ENCODE measurements around the gene ZNF646. TPM values are rescaled to one million over a fixed set of nuclear protein-coding genes. Genes with fewer than 3 reads are reported as not detected.
A peak's percentile ranks its signal among the peaks of the same experiment; 100 is the strongest.

ZNF646 gene
- total and polyA plus RNA-seq, 7 experiments from 2014 or later: 3.9 to 49.1 (median 23.9) TPM

DNA sequence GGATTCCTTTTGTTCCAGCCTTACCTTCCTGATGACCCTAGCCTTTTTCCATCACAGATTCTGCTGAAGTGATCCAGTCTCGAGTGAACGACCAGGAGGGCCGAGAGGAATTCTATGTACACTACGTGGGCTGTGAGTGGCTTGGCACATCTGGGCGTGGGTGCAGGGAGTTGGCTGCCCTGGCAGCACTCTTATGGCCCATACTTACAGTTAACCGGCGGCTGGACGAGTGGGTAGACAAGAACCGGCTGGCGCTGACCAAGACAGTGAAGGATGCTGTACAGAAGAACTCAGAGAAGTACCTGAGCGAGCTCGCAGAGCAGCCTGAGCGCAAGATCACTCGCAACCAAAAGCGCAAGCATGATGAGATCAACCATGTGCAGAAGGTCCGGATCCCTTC, 45.9 kb downstream of the ZNF646 start:
- Histone ChIP-seq H3K27ac (ENCODE audit: low read depth, low read length) (no peak overlapping the region), H3K27me3 (ENCODE audit: control insufficient read depth in 2 of 2, insufficient read depth in 2 of 2, low read length in 2 of 2) (no peaks in the 10 kb centered on the region), H3K4me1 (ENCODE audit: control insufficient read depth in 2 of 2, insufficient read depth in 2 of 2, low read length in 2 of 2) (peaks cover 7 to 15% of the 10 kb centered on the region in 2 donors), H3K4me3 (ENCODE audit: low read length) (no peak overlapping the region), H3K36me3 (ENCODE audit: control insufficient read depth in 2 of 3, insufficient read depth in 3 of 3, low read length in 3 of 3) (peaks cover 5 to 55% (median 9%) of the 10 kb centered on the region in 3 experiments), H3K9me3 (ENCODE audit: control insufficient read depth in 2 of 3, low read length in 3 of 3) (no peaks in the 10 kb centered on the region)
- intact Hi-C loops (cut with micrococcal nuclease): no loop called here
- ChIA-PET CTCF (interaction anchor here (1.0 kb wide), 1 partner anchor 57 kb away, joined by 4 read pairs; no protein-coding TSS in a partner anchor), POLR2A (interaction anchor here (0.6 to 6.0 kb wide), 3 partner anchors 13 to 23 kb away, joined by 4 to 87 read pairs (median 5); no protein-coding TSS in a partner anchor)
- H3K36me3 Mint-ChIP-seq: peaks cover 0 to 20% (median 13%) of the 10 kb centered on the region in 5 donors
- peaks cover 0 to 4% (median 0%) of the 10 kb centered on the region in 11 donors for H3K9me3 Mint-ChIP-seq
- ATAC-seq (no peak), DNase-seq (no peak)
- H3K27me3 Mint-ChIP-seq: no peaks in the 10 kb centered on the region
- no peak overlapping the region for H3K4me3 Mint-ChIP-seq
- H3K4me1 Mint-ChIP-seq: peaks cover 12 to 32% (median 18%) of the 10 kb centered on the region in 7 donors
- H3K27ac Mint-ChIP-seq: peak overlapping the region in 1 of 9 donors; percentile 65

DNA sequence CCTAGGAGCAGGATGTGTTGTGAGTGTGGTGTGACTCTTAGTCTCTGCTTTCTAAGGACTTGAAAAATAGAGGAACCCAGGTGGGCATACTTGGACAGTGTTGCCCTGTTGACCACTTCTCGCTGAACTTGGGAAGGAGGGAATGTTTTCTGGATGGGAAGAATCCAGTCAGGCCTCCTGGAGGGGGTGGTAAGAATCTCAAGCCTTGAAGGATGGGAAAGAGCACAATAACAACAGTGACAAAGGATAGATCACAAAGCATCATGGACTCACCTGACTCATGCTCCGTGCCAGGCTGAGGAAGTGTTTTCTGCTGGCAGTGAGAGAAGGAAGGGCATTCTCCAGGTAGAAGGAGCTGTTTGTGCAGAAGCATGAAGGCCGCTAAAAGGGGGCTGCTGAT, 51.6 kb downstream of the ZNF646 start:
- CTCF ChIA-PET: no interaction called here
- POLR2A ChIA-PET: no interaction called here
- H3K27me3 Mint-ChIP-seq: no peaks in the 10 kb centered on the region

DNA sequence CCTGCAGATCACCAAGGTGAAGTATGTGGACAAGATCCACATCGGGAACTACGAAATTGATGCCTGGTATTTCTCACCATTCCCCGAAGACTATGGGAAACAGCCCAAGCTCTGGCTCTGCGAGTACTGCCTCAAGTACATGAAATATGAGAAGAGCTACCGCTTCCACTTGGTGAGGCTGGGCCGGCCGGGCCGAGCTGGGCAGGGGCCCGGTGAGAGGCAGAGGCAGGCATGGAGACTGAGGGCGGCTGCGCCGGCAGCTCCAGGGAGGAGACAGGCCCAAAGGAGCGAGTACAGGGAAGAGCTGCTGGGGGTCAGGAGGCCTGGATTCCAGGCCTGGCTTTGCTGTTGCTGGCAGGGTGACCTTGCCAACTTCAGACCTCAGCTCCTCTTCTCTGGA, 53.0 kb downstream of the ZNF646 start:
- H3K36me3 Mint-ChIP-seq: peaks cover 0 to 21% (median 6%) of the 10 kb centered on the region in 5 donors
- H3K4me3 Mint-ChIP-seq: no peak overlapping the region
- DNase-seq (no peak), ATAC-seq (no peak)
- no peaks in the 10 kb centered on the region for H3K27me3 Mint-ChIP-seq
- peak overlapping the region in 1 of 9 donors; percentile 32 for H3K27ac Mint-ChIP-seq
- H3K4me1 ChIP-seq (ENCODE audit: control insufficient read depth in 2 of 2, insufficient read depth in 2 of 2, low read length in 2 of 2): no peaks in the 10 kb centered on the region
- CTCF ChIA-PET: no interaction called here
- H3K27me3 ChIP-seq (ENCODE audit: control insufficient read depth in 2 of 2, insufficient read depth in 2 of 2, low read length in 2 of 2): no peaks in the 10 kb centered on the region
- no peaks in the 10 kb centered on the region for H3K9me3 Mint-ChIP-seq
- H3K4me1 Mint-ChIP-seq: peaks cover 3 to 22% (median 11%) of the 10 kb centered on the region in 7 donors
- intact Hi-C loops (cut with micrococcal nuclease): no loop called here
- no peak overlapping the region for H3K27ac ChIP-seq (ENCODE audit: low read depth, low read length)
- H3K36me3 ChIP-seq (ENCODE audit: control insufficient read depth in 2 of 3, insufficient read depth in 3 of 3, low read length in 3 of 3): peaks cover 5 to 81% (median 16%) of the 10 kb centered on the region in 3 experiments
- H3K9me3 ChIP-seq (ENCODE audit: control insufficient read depth in 2 of 3, low read length in 3 of 3): no peaks in the 10 kb centered on the region
- POLR2A ChIA-PET: interaction anchor here (1.3 to 1.9 kb wide), 2 partner anchors 10 to 15 kb away, joined by 4 to 8 read pairs; partner anchors contain the start of gene KAT8
- H3K4me3 ChIP-seq (ENCODE audit: low read length): no peak overlapping the region

More for the DNA sequence above, 51.6 kb downstream of the ZNF646 start:
- peak overlapping the region in 4 of 9 donors; percentile 34 to 70 (median 58) for H3K27ac Mint-ChIP-seq
- no peaks in the 10 kb centered on the region for H3K9me3 Mint-ChIP-seq
- intact Hi-C loops (cut with micrococcal nuclease): no loop called here
- peaks cover 0 to 27% (median 10%) of the 10 kb centered on the region in 5 donors for H3K36me3 Mint-ChIP-seq
- no peaks in the 10 kb centered on the region for H3K27me3 ChIP-seq (ENCODE audit: control insufficient read depth in 2 of 2, insufficient read depth in 2 of 2, low read length in 2 of 2)
- no peak for ATAC-seq
- peaks cover 3 to 22% (median 13%) of the 10 kb centered on the region in 7 donors for H3K4me1 Mint-ChIP-seq
- H3K4me3 Mint-ChIP-seq: no peak overlapping the region
- no peak overlapping the region for H3K4me3 ChIP-seq (ENCODE audit: low read length)
- H3K4me1 ChIP-seq (ENCODE audit: control insufficient read depth in 2 of 2, insufficient read depth in 2 of 2, low read length in 2 of 2): no peaks in the 10 kb centered on the region
- no peak overlapping the region for H3K27ac ChIP-seq (ENCODE audit: low read depth, low read length)
- peaks cover 9 to 81% (median 18%) of the 10 kb centered on the region in 3 experiments for H3K36me3 ChIP-seq (ENCODE audit: control insufficient read depth in 2 of 3, insufficient read depth in 3 of 3, low read length in 3 of 3)
- no peaks in the 10 kb centered on the region for H3K9me3 ChIP-seq (ENCODE audit: control insufficient read depth in 2 of 3, low read length in 3 of 3)
- no peak for DNase-seq

DNA sequence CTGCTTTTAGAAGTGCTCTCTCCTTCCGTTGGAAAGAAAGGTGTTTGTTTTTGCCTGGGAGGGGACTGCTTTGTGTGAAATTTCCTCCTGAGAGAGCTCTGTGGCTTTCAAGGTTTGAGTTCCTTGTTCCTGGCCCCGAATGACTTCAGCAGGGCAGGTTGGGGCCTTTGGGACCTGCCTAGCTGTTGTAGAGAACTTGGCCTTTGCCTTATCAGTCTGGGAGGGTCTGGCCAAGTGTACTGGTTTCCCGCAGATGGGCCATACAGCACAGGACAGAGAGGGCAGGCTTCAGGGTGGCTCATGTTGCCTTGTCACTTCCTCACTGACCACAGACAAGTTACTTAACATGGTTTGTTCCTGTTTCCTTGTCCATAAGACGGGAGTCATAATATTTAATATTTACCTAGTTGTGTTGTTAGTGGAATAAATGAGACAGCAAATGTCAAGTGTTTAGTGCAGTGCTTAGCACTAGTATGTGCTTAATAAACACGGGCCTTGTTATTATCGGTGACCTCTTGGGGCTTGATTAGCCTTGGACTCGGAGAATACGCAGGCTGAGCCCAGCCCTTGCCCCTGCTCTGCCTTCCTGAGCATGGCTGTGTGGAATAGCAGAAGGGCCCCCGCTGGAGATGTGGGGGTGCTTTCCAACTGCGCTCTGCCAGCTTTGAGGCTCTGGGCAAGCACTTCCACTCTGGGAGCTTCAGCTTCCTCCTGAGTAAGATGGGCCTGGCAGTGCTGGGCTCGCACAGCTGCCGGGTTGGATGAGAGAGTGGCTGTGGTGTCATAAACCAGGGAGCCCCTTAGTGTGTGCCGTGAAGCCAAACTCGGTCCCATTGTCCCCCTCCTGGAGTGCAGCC, 54.7 kb downstream of the ZNF646 start:
- no peaks in the 10 kb centered on the region for H3K27me3 ChIP-seq (ENCODE audit: control insufficient read depth in 2 of 2, insufficient read depth in 2 of 2, low read length in 2 of 2)
- H3K27ac ChIP-seq (ENCODE audit: low read depth, low read length): peak overlapping the region; percentile 58
- Mint-ChIP-seq H3K4me1 (peaks cover 3 to 22% (median 11%) of the 10 kb centered on the region in 7 donors), H3K36me3 (peaks cover 0 to 18% (median 4%) of the 10 kb centered on the region in 5 donors), H3K27me3 (no peaks in the 10 kb centered on the region), H3K4me3 (peak overlapping the region in 3 of 10 donors; percentile 14 to 27 (median 18)), H3K9me3 (no peaks in the 10 kb centered on the region), H3K27ac (peak overlapping the region in 6 of 9 donors; percentile 12 to 85 (median 60))
- DNase-seq (no peak), ATAC-seq (peak; percentile 91)
- H3K9me3 ChIP-seq (ENCODE audit: control insufficient read depth in 2 of 3, low read length in 3 of 3): no peaks in the 10 kb centered on the region
- ChIA-PET POLR2A (interaction anchor here (0.7 to 2.2 kb wide), 4 partner anchors 12 to 772 kb away, joined by 3 to 8 read pairs (median 5); partner anchors contain the start of genes FUS and KAT8), CTCF (interaction anchor here (1.4 kb wide), 1 partner anchor 15 kb away, joined by 3 read pairs; no protein-coding TSS in a partner anchor)
- H3K4me3 ChIP-seq (ENCODE audit: low read length): no peak overlapping the region
- H3K4me1 ChIP-seq (ENCODE audit: control insufficient read depth in 2 of 2, insufficient read depth in 2 of 2, low read length in 2 of 2): no peaks in the 10 kb centered on the region
- intact Hi-C loops (cut with micrococcal nuclease): no loop called here
- H3K36me3 ChIP-seq (ENCODE audit: control insufficient read depth in 2 of 3, insufficient read depth in 3 of 3, low read length in 3 of 3): peaks cover 5 to 88% (median 13%) of the 10 kb centered on the region in 3 experiments

DNA sequence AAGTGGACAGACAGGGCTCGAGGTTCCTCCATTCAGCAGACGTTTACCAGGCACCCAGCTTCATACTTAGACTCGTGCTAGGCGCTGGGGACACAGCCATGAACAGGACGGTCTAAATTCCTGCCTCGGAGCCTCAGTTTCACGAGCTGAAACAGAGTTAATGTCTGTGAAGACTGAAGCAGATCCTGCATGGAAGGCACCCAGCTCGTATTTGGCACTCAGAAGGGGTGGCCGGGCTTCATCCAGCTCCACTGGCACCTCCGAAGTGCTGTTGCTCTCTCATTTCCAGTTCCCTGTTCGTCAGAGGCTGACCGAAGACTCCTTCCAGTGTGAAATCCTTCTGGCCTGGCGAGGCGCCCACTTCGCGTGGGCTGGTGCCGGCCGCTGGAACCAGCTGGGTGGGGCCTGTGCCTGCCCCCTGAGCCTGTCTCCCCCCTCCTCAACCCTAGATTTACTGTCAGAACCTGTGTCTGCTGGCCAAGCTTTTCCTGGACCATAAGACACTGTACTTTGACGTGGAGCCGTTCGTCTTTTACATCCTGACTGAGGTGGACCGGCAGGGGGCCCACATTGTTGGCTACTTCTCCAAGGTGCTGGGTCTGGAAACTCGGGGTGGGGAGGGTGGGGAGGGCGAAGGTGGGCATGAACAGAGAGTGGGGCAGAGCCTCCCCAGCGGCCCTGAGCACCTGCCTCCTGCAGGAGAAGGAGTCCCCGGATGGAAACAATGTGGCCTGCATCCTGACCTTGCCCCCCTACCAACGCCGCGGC, 55.5 kb downstream of the ZNF646 start:
- POLR2A ChIA-PET: interaction anchor here (0.7 to 2.2 kb wide), 2 partner anchors 12 to 50 kb away, joined by 4 to 6 read pairs; partner anchors contain the start of genes FUS and KAT8
- H3K36me3 Mint-ChIP-seq: peaks cover 0 to 18% (median 4%) of the 10 kb centered on the region in 5 donors
- H3K27ac ChIP-seq (ENCODE audit: low read depth, low read length): no peak overlapping the region
- no peaks in the 10 kb centered on the region for H3K9me3 Mint-ChIP-seq
- CTCF ChIA-PET: interaction anchor here (1.4 kb wide), 1 partner anchor 14 kb away, joined by 3 read pairs; no protein-coding TSS in a partner anchor
- intact Hi-C loops (cut with micrococcal nuclease): no loop called here
- H3K36me3 ChIP-seq (ENCODE audit: control insufficient read depth in 2 of 3, insufficient read depth in 3 of 3, low read length in 3 of 3): peaks cover 5 to 82% (median 13%) of the 10 kb centered on the region in 3 experiments
- H3K4me1 Mint-ChIP-seq: peaks cover 3 to 22% (median 11%) of the 10 kb centered on the region in 7 donors
- H3K27ac Mint-ChIP-seq: no peak overlapping the region
- H3K4me3 ChIP-seq (ENCODE audit: low read length): no peak overlapping the region
- no peaks in the 10 kb centered on the region for H3K9me3 ChIP-seq (ENCODE audit: control insufficient read depth in 2 of 3, low read length in 3 of 3)
- no peaks in the 10 kb centered on the region for H3K27me3 Mint-ChIP-seq
- H3K4me3 Mint-ChIP-seq: peak overlapping the region in 1 of 10 donors; percentile 12
- ATAC-seq: no peak
- no peaks in the 10 kb centered on the region for H3K4me1 ChIP-seq (ENCODE audit: control insufficient read depth in 2 of 2, insufficient read depth in 2 of 2, low read length in 2 of 2)
- H3K27me3 ChIP-seq (ENCODE audit: control insufficient read depth in 2 of 2, insufficient read depth in 2 of 2, low read length in 2 of 2): no peaks in the 10 kb centered on the region
- no peak for DNase-seq

DNA sequence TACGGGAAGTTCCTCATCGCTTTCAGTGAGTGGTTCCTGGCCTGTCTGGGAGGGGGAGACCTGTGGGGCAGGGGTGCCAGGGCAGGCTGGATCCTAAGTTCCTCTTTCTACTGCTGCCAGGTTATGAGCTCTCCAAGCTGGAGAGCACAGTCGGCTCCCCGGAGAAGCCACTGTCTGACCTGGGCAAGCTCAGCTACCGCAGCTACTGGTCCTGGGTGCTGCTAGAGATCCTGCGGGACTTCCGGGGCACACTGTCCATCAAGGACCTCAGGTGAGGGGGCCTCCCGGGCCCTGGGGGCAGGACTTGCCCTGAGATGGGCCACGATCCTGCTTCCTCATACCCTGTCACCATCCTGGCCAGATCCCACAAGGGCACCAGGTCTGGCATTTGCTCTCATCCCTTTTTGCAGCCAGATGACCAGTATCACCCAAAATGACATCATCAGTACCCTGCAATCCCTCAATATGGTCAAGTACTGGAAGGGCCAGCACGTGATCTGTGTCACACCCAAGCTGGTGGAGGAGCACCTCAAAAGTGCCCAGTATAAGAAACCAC, 56.2 kb downstream of the ZNF646 start:
- ChIA-PET POLR2A (interaction anchor here (1.9 kb wide), 1 partner anchor 11 kb away, joined by 8 read pairs; no protein-coding TSS in a partner anchor), CTCF (no interaction called here)
- peak overlapping the region in 2 of 9 donors; percentile 31 to 58 for H3K27ac Mint-ChIP-seq
- no peaks in the 10 kb centered on the region for H3K9me3 Mint-ChIP-seq
- Histone ChIP-seq H3K27ac (ENCODE audit: low read depth, low read length) (no peak overlapping the region), H3K36me3 (ENCODE audit: control insufficient read depth in 2 of 3, insufficient read depth in 3 of 3, low read length in 3 of 3) (peaks cover 5 to 77% (median 13%) of the 10 kb centered on the region in 3 experiments), H3K27me3 (ENCODE audit: control insufficient read depth in 2 of 2, insufficient read depth in 2 of 2, low read length in 2 of 2) (no peaks in the 10 kb centered on the region), H3K4me1 (ENCODE audit: control insufficient read depth in 2 of 2, insufficient read depth in 2 of 2, low read length in 2 of 2) (no peaks in the 10 kb centered on the region), H3K9me3 (ENCODE audit: control insufficient read depth in 2 of 3, low read length in 3 of 3) (no peaks in the 10 kb centered on the region), H3K4me3 (ENCODE audit: low read length) (no peak overlapping the region)
- DNase-seq (no peak), ATAC-seq (no peak)
- H3K4me3 Mint-ChIP-seq: no peak overlapping the region
- no peaks in the 10 kb centered on the region for H3K27me3 Mint-ChIP-seq
- H3K36me3 Mint-ChIP-seq: peaks cover 0 to 18% (median 4%) of the 10 kb centered on the region in 5 donors
- intact Hi-C loops (cut with micrococcal nuclease): no loop called here
- H3K4me1 Mint-ChIP-seq: peaks cover 3 to 22% (median 11%) of the 10 kb centered on the region in 7 donors
